ENCODE results near the gene AGPAT1. TPM values are rescaled to one million over a fixed set of nuclear protein-coding genes. Genes with fewer than 3 reads are reported as not detected.
"Not testable (repeated sequence)": the region's sequence is repeated elsewhere in the genome, so short reads cannot be mapped to it uniquely, and the experiment has no call there.

The AGPAT1 gene
- total and polyA plus RNA-seq, 2 of the 13 experiments (the other 11 are each of a cell fraction or from before 2014, with no cell fraction given): 51.3 to 139 TPM

DNA sequence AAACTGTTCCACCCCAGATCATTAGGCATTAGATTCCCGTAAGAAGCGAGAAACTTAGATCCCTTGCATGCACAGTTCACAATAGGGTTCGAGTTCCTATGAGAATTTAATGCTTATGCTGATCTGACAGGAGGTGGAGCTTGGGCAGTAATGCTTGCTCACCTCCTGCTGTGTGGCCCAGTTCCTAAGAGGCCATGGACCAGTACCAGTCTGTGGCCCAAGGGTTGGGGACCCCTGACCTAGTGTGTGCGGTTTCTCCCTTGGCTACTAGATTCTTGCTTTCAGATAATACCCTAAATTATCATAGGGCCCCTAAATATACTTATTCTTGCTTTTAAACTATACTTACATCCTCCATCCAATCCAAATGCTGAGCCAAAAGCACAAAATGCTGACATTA lies 18.5 kb upstream of the AGPAT1 start:
- no peaks in the 10 kb centered on the region for H3K9me3 ChIP-seq (ENCODE audit: low read length)
- peaks cover 8% of the 10 kb centered on the region for H3K79me2 ChIP-seq (ENCODE audit: insufficient read depth, low read length)
- ATAC-seq: no peak
- CTCF ChIA-PET (ENCODE audit: low intra/inter-chr PET ratio, low total read pairs): interaction anchor here (1.7 kb wide), 1 partner anchor 75 kb away, joined by 11 read pairs; no protein-coding TSS in a partner anchor
- no peak for DNase-seq (ENCODE audit: low spot score)
- no TSS peak for BruUV-seq (replicated peaks)
- TF ChIP-seq ZSCAN31 (CRISPR knock-in tag; IDR thresholded peaks at IDR 0.05; ENCODE audit: low read depth) (no peak), SALL1 (CRISPR knock-in tag; IDR thresholded peaks at IDR 0.05) (no peak), RARG (CRISPR knock-in tag; IDR thresholded peaks at IDR 0.05; ENCODE audit: low read depth) (no peak), ZNF121 (CRISPR knock-in tag; IDR thresholded peaks at IDR 0.05) (no peak), NFIB (CRISPR knock-in tag; IDR thresholded peaks at IDR 0.05; ENCODE audit: borderline replicate concordance) (no peak), ZNF138 (CRISPR knock-in tag; IDR thresholded peaks at IDR 0.05; ENCODE audit: low read depth) (no peak), GLI4 (CRISPR knock-in tag; IDR thresholded peaks at IDR 0.05; ENCODE audit: borderline replicate concordance) (no peak), ZNF615 (CRISPR knock-in tag; IDR thresholded peaks at IDR 0.05; ENCODE audit: borderline replicate concordance) (no peak)
- TF ChIP-seq, protein P1, sequence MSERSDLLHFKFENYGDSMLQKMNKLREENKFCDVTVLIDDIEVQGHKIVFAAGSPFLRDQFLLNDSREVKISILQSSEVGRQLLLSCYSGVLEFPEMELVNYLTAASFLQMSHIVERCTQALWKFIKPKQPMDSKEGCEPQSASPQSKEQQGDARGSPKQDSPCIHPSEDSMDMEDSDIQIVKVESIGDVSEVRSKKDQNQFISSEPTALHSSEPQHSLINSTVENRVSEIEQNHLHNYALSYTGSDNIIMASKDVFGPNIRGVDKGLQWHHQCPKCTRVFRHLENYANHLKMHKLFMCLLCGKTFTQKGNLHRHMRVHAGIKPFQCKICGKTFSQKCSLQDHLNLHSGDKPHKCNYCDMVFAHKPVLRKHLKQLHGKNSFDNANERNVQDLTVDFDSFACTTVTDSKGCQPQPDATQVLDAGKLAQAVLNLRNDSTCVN (CRISPR knock-in tag; IDR thresholded peaks at IDR 0.05; ENCODE audit: borderline replicate concordance): no peak
- no peaks in the 10 kb centered on the region for H3K36me3 ChIP-seq (replicated peaks in 1 of 2; ENCODE audit: control insufficient read depth in 1 of 2, insufficient read depth in 2 of 2, low read length in 2 of 2)
- H4K20me1 ChIP-seq (ENCODE audit: insufficient read depth, low read length): no peaks in the 10 kb centered on the region
- H3K4me1 ChIP-seq (ENCODE audit: insufficient read depth, low read length): peaks cover 56% of the 10 kb centered on the region
- H3K4me3 ChIP-seq (replicated peaks in 1 of 3; ENCODE audit: insufficient read depth in 1 of 3, low read depth in 2 of 3, low read length in 3 of 3): no peak overlapping the region
- in situ Hi-C loops (cut with HindIII; ENCODE audit: extremely low pct_ligation_motif_present, low pct_unique_long_range_greater_than_20kb) (loop anchor here (5.0 kb wide), 1 partner anchor 778 kb away; no protein-coding TSS in a partner anchor), intact Hi-C loops (cut with micrococcal nuclease; ENCODE audit: unreplicated experiment) (no loop called here)
- H2AFZ ChIP-seq (ENCODE audit: low read length): no peak overlapping the region
- H3K9ac ChIP-seq (ENCODE audit: insufficient read depth, low read depth, low read length): no peak overlapping the region
- POLR2A ChIA-PET: interaction anchor here (1.8 to 2.0 kb wide), 2 partner anchors 12 to 16 kb away, joined by 18 to 82 read pairs; partner anchors contain the start of genes AGPAT1 and RNF5
- 88% methylated on average over 4 of the region's 4 CpGs for WGBS (ENCODE audit: low lambda C conversion rate)
- no peak overlapping the region for H3K27ac ChIP-seq (ENCODE audit: extremely low read length, insufficient read depth, low read length)
- H3K4me2 ChIP-seq (ENCODE audit: low read depth, low read length): peak overlapping the region; percentile 93; the same call in 1 of the 2 replicates
- FAIRE-seq: no peak
- no peaks in the 10 kb centered on the region; a peak in 1 of 5 replicates for H3K27me3 ChIP-seq (ENCODE audit: control insufficient read depth in 1 of 2, insufficient read depth in 2 of 2, low read length in 2 of 2)

DNA sequence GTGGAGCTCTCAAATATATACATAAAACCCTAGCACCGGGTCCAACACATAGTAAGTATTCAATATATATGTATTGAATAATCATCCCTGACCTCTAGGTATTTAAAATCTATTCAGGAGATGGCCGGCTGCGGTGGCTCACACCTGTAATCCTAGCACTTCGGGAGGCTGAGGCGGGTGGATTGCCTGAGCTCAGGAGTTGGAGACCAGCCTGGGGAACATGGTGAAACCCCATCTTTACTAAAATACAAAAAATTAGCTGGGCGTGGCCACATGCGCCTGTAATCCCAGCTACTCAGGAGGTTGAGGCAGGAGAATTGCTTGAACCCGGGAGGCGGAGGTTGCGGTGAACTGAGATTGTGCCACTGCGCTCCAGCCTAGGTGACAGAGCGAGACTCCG lies 17.2 kb upstream of the AGPAT1 start:
- BruUV-seq (replicated peaks); H3K9ac ChIP-seq (ENCODE audit: insufficient read depth, low read depth, low read length); H3K9me3 ChIP-seq (ENCODE audit: low read length); FAIRE-seq; H3K27ac ChIP-seq (ENCODE audit: extremely low read length, insufficient read depth, low read length); ATAC-seq; CTCF ChIA-PET (ENCODE audit: low intra/inter-chr PET ratio, low total read pairs); H4K20me1 ChIP-seq (ENCODE audit: insufficient read depth, low read length); intact Hi-C loops (cut with micrococcal nuclease; ENCODE audit: unreplicated experiment); H2AFZ ChIP-seq (ENCODE audit: low read length); H3K27me3 ChIP-seq (ENCODE audit: control insufficient read depth in 1 of 2, insufficient read depth in 2 of 2, low read length in 2 of 2); H3K36me3 ChIP-seq (replicated peaks in 1 of 2; ENCODE audit: control insufficient read depth in 1 of 2, insufficient read depth in 2 of 2, low read length in 2 of 2); DNase-seq (ENCODE audit: low spot score): not testable (repeated sequence)
- peak overlapping the region in 1 of 3 experiments; percentile 42; a peak in 1 of 6 replicates for H3K4me3 ChIP-seq (replicated peaks in 1 of 3; ENCODE audit: insufficient read depth in 1 of 3, low read depth in 2 of 3, low read length in 3 of 3)
- POLR2A ChIA-PET: interaction anchor here (1.2 to 1.3 kb wide), 3 partner anchors 10 to 779 kb away, joined by 6 to 8 read pairs (median 7); partner anchors contain the start of gene AGPAT1
- peaks cover 66% of the 10 kb centered on the region for H3K4me1 ChIP-seq (ENCODE audit: insufficient read depth, low read length)
- H3K79me2 ChIP-seq (ENCODE audit: insufficient read depth, low read length): peaks cover 15% of the 10 kb centered on the region
- in situ Hi-C loops (cut with HindIII; ENCODE audit: extremely low pct_ligation_motif_present, low pct_unique_long_range_greater_than_20kb): loop anchor here (5.0 kb wide), 1 partner anchor 779 kb away; no protein-coding TSS in a partner anchor
- 79% methylated on average over 13 of the region's 13 CpGs for WGBS (ENCODE audit: low lambda C conversion rate)
- H3K4me2 ChIP-seq (ENCODE audit: low read depth, low read length): peak overlapping the region; percentile 33
